Neural progenitor cell (in vitro differentiated cells): Measurements from ENCODE around the gene GOLGA8N. TPM values are rescaled to one million over a fixed set of nuclear protein-coding genes. Genes with fewer than 3 reads are reported as not detected.
A peak's percentile ranks its signal among the peaks of the same experiment; 100 is the strongest.

Source experiments
- DNase-seq: peaks from one replicate; pipeline ENCODE4 v3.0.0-alpha.2; 2016; ENCODE audit warnings: low spot score
- H2AFZ ChIP-seq: fragments of 200-600 bp; sonication (generic); replicated peaks from 2 replicates; pipeline ENCODE4 v1.6.1; 2016; ENCODE audit warnings: antibody characterized with exemption
- H3F3A ChIP-seq: fragments of 200-600 bp; sonication (generic); 2 replicates; pipeline ENCODE4 v1.6.1; 2016; ENCODE audit warnings: antibody characterized with exemption, low read depth
- H3K27ac ChIP-seq: fragments of 200-600 bp; sonication (generic); 2 replicates; pipeline ENCODE4 v1.5.1; 2016; ENCODE audit warnings: mild to moderate bottlenecking
- H3K27me3 ChIP-seq: fragments of 200-600 bp; sonication (generic); 2 replicates; pipeline ENCODE4 v1.6.1; 2016; ENCODE audit warnings: mild to moderate bottlenecking, moderate library complexity
- H3K36me3 ChIP-seq: fragments of 200-600 bp; sonication (generic); 2 replicates; pipeline ENCODE4 v1.5.1; 2016
- H3K4me1 ChIP-seq: fragments of 200-600 bp; sonication (generic); 2 replicates; pipeline ENCODE4 v1.6.1; 2016; ENCODE audit warnings: mixed run types
- H3K4me2 ChIP-seq: fragments of 200-600 bp; sonication (generic); 2 replicates; pipeline ENCODE4 v1.6.1; 2016
- H3K4me3 ChIP-seq: fragments of 200-600 bp; sonication (generic); 2 replicates; pipeline ENCODE4 v1.5.1; 2016
- H3K79me2 ChIP-seq: fragments of 200-600 bp; sonication (generic); 2 replicates; pipeline ENCODE4 v1.6.1; 2016; ENCODE audit warnings: low read depth
- H3K9ac ChIP-seq: fragments of 200-600 bp; sonication (generic); 2 replicates; pipeline ENCODE4 v1.6.1; 2016
- H3K9me3 ChIP-seq: fragments of 200-600 bp; sonication (generic); 2 replicates; pipeline ENCODE4 v1.5.1; 2016; ENCODE audit warnings: low read depth
- H4K20me1 ChIP-seq: fragments of 200-600 bp; sonication (generic); 2 replicates; pipeline ENCODE4 v1.6.1; 2016; ENCODE audit warnings: low read depth
- H3K27ac Mint-ChIP-seq: 3 replicates; pipeline ENCODE4 v1.8.0; 2021; ENCODE audit warnings: mixed read lengths
- H3K27me3 Mint-ChIP-seq: 2 replicates; pipeline ENCODE4 v1.8.0; 2022; ENCODE audit warnings: low read depth, mild to moderate bottlenecking, inconsistent platforms, moderate library complexity, mixed read lengths; ENCODE audit not compliant: insufficient read depth
- H3K36me3 Mint-ChIP-seq: 3 replicates; pipeline ENCODE4 v1.8.0; 2021; ENCODE audit warnings: mixed read lengths
- H3K4me1 Mint-ChIP-seq: 3 replicates; pipeline ENCODE4 v1.8.0; 2021; ENCODE audit warnings: mixed read lengths
- H3K4me3 Mint-ChIP-seq: 3 replicates; pipeline ENCODE4 v1.8.0; 2021; ENCODE audit warnings: mild to moderate bottlenecking, moderate library complexity, mixed read lengths
- H3K9me3 Mint-ChIP-seq: 3 replicates; pipeline ENCODE4 v1.8.0; 2020; ENCODE audit warnings: mixed read lengths
- CTCF ChIP-seq: fragments of 200-600 bp; sonication (generic); IDR thresholded peaks from 2 replicates; pipeline ENCODE4 v1.5.1; 2017; ENCODE audit warnings: antibody characterized with exemption, mild to moderate bottlenecking
- EZH2 ChIP-seq: fragments of 200-600 bp; sonication (generic); IDR thresholded peaks from 2 replicates; pipeline ENCODE4 v1.6.1; 2017; ENCODE audit warnings: antibody characterized with exemption, mild to moderate bottlenecking, moderate library complexity
- EZH2phosphoT487 ChIP-seq: fragments of 200-600 bp; sonication (generic); IDR thresholded peaks from 2 replicates; pipeline ENCODE4 v1.6.1; 2017; ENCODE audit warnings: antibody characterized with exemption
- total RNA-seq: library from RNA; depleted of rRNA; stranded (reverse); fragments of >200 nt; gene quantifications from 2 replicates; pipeline ENCODE4 v1.2.3, GENCODE V29; 2015; ENCODE audit warnings: low replicate concordance

Gene GOLGA8N
- total RNA-seq, 1 donor from 2014 or later, result 0.26 TPM

DNA sequence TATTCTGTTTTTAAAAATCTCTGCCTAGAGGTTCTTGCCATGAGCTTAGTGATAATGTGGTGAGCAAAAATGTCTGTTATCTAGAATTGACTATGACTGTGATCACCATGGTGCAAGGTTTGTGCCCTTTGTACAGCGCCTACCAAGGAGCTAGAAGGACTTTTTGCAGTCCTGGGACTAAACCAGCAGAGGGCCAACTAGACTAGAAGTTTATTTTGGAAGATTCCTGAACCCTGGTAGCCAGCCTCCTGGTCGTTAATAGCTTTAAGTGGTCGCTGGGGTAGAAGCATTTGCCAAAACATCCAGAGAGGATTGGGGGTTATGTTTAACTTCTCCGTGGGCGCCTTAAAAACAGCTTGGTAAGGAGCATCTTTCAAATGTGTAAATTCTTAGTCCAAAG lies 56.1 kb downstream of the GOLGA8N start:
- Mint-ChIP-seq H3K27me3 (no peaks in the 10 kb centered on the region), H3K36me3 (peaks cover 7% of the 10 kb centered on the region), H3K4me1 (peaks cover 14% of the 10 kb centered on the region), H3K27ac (no peak overlapping the region), H3K4me3 (no peak overlapping the region), H3K9me3 (no peaks in the 10 kb centered on the region)
- no peak overlapping the region for H3K27ac ChIP-seq
- DNase-seq, result peak; percentile 56
- H3K79me2 ChIP-seq, result peaks cover 4% of the 10 kb centered on the region
- H3K9me3 ChIP-seq, result no peaks in the 10 kb centered on the region
- H3K4me3 ChIP-seq, result no peak overlapping the region
- TF ChIP-seq EZH2, result no peak
- TF ChIP-seq CTCF, result peak; percentile 61
- no peak for TF ChIP-seq EZH2phosphoT487
- peaks cover 6% of the 10 kb centered on the region for H3K4me1 ChIP-seq
- no peak overlapping the region for H3K9ac ChIP-seq
- no peaks in the 10 kb centered on the region for H3F3A ChIP-seq
- H3K4me2 ChIP-seq, result no peak overlapping the region
- H3K36me3 ChIP-seq, result no peaks in the 10 kb centered on the region
- peaks cover 10% of the 10 kb centered on the region for H4K20me1 ChIP-seq
- H3K27me3 ChIP-seq, result no peaks in the 10 kb centered on the region
- no peak overlapping the region for H2AFZ ChIP-seq

GRCh38 chr15:32651229-32651837 lies 58.1 kb downstream of the GOLGA8N start:
- DNase-seq, result peak; percentile 74
- Mint-ChIP-seq H3K36me3 (peaks cover 7% of the 10 kb centered on the region), H3K27ac (no peak overlapping the region), H3K4me1 (peaks cover 5% of the 10 kb centered on the region), H3K9me3 (no peaks in the 10 kb centered on the region), H3K4me3 (no peak overlapping the region), H3K27me3 (no peaks in the 10 kb centered on the region)
- Histone ChIP-seq H3K9me3 (no peaks in the 10 kb centered on the region), H2AFZ (no peak overlapping the region), H3F3A (no peaks in the 10 kb centered on the region), H3K27ac (no peak overlapping the region), H4K20me1 (peaks cover 10% of the 10 kb centered on the region), H3K4me1 (peaks cover 4% of the 10 kb centered on the region), H3K36me3 (no peaks in the 10 kb centered on the region), H3K27me3 (no peaks in the 10 kb centered on the region), H3K4me2 (no peak overlapping the region), H3K79me2 (peaks cover 4% of the 10 kb centered on the region), H3K4me3 (no peak overlapping the region), H3K9ac (no peak overlapping the region)
- TF ChIP-seq EZH2 (no peak), EZH2phosphoT487 (no peak), CTCF (peak; percentile 88)

DNA sequence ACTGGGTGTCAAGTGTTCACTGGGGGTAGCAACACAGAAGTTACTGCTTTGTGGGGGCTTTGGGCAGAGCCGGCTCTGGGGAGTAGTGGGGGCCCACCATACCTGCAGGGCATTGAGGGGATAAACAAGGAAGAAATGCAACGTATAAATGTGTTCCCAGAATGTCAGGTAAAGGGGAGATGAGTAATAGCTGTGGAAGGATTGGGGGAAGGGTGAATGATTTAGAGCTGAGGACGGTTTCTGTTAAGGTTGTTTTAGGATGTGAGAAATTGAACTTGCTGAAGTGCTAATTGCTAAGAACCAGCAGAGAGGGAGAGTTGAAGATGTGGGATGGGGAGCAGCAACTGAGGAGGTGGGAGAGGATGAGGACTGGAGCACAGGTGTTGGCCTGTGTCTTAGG lies 58.9 kb downstream of the GOLGA8N start:
- no peak for DNase-seq
- no peak overlapping the region for H3K4me3 Mint-ChIP-seq
- Histone ChIP-seq H2AFZ (no peak overlapping the region), H3K4me2 (no peak overlapping the region), H4K20me1 (peaks cover 10% of the 10 kb centered on the region), H3K27ac (no peak overlapping the region), H3F3A (no peaks in the 10 kb centered on the region), H3K27me3 (no peaks in the 10 kb centered on the region), H3K36me3 (no peaks in the 10 kb centered on the region), H3K4me3 (no peak overlapping the region), H3K9ac (no peak overlapping the region), H3K9me3 (no peaks in the 10 kb centered on the region), H3K79me2 (peaks cover 4% of the 10 kb centered on the region), H3K4me1 (no peaks in the 10 kb centered on the region)
- peaks cover 7% of the 10 kb centered on the region for H3K36me3 Mint-ChIP-seq
- no peaks in the 10 kb centered on the region for H3K27me3 Mint-ChIP-seq
- H3K27ac Mint-ChIP-seq, result peak overlapping the region; percentile 12
- no peaks in the 10 kb centered on the region for H3K9me3 Mint-ChIP-seq
- no peak for TF ChIP-seq EZH2phosphoT487
- TF ChIP-seq CTCF, result no peak
- peaks cover 4% of the 10 kb centered on the region for H3K4me1 Mint-ChIP-seq
